ENCODE measurements around the gene TRMT1L. TPM values are rescaled to one million over a fixed set of nuclear protein-coding genes. Genes with fewer than 3 reads are reported as not detected.

TRMT1L gene, protein sequence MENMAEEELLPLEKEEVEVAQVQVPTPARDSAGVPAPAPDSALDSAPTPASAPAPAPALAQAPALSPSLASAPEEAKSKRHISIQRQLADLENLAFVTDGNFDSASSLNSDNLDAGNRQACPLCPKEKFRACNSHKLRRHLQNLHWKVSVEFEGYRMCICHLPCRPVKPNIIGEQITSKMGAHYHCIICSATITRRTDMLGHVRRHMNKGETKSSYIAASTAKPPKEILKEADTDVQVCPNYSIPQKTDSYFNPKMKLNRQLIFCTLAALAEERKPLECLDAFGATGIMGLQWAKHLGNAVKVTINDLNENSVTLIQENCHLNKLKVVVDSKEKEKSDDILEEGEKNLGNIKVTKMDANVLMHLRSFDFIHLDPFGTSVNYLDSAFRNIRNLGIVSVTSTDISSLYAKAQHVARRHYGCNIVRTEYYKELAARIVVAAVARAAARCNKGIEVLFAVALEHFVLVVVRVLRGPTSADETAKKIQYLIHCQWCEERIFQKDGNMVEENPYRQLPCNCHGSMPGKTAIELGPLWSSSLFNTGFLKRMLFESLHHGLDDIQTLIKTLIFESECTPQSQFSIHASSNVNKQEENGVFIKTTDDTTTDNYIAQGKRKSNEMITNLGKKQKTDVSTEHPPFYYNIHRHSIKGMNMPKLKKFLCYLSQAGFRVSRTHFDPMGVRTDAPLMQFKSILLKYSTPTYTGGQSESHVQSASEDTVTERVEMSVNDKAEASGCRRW
- 19.5 TPM for total RNA-seq (2021; ENCODE audit: unreplicated experiment)
- 8.1 TPM for polyA plus RNA-seq (2012; ENCODE audit: insufficient read length)
- percentile 64 among the genes with signal in this experiment for Bru-seq, nascent RNA
- percentile 70 among the genes with signal in this experiment for BruChase-seq, experiment 1, labeled RNA remaining after a 2-hour chase
- percentile 70 among the genes with signal in this experiment for BruChase-seq, experiment 2, labeled RNA remaining after a 6-hour chase
- long read RNA-seq, full-length matches to known transcripts, result 40 of 49 reads
- long read RNA-seq, partial matches to known transcripts, result 5 of 49 reads
- long read RNA-seq, other reads (novel, unspliced or antisense), result 4 of 49 reads

DNA sequence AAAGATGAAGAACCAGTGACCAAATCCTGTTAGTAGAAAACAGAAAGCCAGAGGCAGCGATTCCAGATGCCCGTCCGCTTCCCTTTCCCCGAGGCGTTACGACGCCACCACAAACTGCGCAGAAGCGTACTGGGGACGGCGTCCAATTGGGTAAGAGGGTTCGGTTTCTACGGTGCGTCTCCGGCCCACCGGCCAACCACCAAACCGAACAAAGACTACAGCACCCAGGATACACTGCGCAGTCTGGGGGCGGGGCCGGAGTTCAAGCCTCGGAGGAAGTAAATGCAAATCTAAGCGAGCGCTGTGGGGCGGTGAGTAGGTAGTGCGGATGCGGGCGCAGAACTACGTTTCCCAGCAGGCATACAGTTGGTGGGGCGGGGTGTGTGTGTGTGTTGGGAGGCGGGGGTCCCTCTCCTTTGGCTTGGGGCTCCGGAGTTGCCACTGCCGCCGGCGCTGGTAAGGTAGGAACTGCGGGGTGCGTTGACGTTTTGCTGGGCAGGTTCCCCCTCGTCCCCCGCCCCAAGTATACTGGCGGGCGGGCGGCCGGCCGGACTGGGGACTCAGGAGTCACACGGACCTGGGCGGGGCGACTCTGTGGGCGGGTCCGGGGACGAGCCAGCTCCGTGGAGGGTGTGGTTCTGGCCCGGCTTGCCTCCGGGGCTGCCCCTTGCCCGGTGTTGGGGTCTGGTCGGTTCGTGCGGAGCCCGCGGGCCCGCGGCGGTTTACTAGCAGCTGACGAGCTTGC lies at the start of gene TRMT1L, which contains the start of gene SWT1:
TRMT1L (minus strand) TSS at position 100 of the 745 bp plus-strand sequence. CDS start 241 bp downstream, outside the sequence.
SWT1 (plus strand) TSS at position 314 of the 745 bp plus-strand sequence. CDS start 3,675 bp downstream, outside the sequence.
- CTCF ChIA-PET, result no interaction called here
- in situ Hi-C loops (cut with HindIII; ENCODE audit: low pct_unique_long_range_greater_than_20kb, low sequenced_read_pairs) (no loop called here), intact Hi-C loops (cut with micrococcal nuclease; ENCODE audit: unreplicated experiment) (no loop called here)
- no peaks in the 10 kb centered on the region for H3K9me3 ChIP-seq (ENCODE audit: control insufficient read depth, insufficient read depth, low read depth, low read length)
- peak within 1 kb of the TSS; percentile 95 for H3K27ac ChIP-seq (ENCODE audit: low read length)
- peaks cover 2% of the 10 kb centered on the region; the same call in 1 of the 2 replicates for H3K36me3 ChIP-seq (ENCODE audit: control insufficient read depth, insufficient read depth, low read length)
- peak; percentile 98 for ATAC-seq
- POLR2A ChIA-PET, result interaction anchor here (0.6 kb wide), 1 partner anchor 637 kb away, joined by 4 read pairs; no protein-coding TSS in a partner anchor
- DNase-seq (ENCODE audit: low read depth, low spot score), result peak; percentile 92
- no TSS peak for BruUV-seq (replicated peaks)
- no peaks in the 10 kb centered on the region for H3K27me3 ChIP-seq (ENCODE audit: control insufficient read depth, insufficient read depth, low read length)
- TF ChIP-seq, protein P1, sequence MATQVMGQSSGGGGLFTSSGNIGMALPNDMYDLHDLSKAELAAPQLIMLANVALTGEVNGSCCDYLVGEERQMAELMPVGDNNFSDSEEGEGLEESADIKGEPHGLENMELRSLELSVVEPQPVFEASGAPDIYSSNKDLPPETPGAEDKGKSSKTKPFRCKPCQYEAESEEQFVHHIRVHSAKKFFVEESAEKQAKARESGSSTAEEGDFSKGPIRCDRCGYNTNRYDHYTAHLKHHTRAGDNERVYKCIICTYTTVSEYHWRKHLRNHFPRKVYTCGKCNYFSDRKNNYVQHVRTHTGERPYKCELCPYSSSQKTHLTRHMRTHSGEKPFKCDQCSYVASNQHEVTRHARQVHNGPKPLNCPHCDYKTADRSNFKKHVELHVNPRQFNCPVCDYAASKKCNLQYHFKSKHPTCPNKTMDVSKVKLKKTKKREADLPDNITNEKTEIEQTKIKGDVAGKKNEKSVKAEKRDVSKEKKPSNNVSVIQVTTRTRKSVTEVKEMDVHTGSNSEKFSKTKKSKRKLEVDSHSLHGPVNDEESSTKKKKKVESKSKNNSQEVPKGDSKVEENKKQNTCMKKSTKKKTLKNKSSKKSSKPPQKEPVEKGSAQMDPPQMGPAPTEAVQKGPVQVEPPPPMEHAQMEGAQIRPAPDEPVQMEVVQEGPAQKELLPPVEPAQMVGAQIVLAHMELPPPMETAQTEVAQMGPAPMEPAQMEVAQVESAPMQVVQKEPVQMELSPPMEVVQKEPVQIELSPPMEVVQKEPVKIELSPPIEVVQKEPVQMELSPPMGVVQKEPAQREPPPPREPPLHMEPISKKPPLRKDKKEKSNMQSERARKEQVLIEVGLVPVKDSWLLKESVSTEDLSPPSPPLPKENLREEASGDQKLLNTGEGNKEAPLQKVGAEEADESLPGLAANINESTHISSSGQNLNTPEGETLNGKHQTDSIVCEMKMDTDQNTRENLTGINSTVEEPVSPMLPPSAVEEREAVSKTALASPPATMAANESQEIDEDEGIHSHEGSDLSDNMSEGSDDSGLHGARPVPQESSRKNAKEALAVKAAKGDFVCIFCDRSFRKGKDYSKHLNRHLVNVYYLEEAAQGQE (IDR thresholded peaks at IDR 0.05; ENCODE audit: insufficient read depth in 1 of 2, low read depth in 2 of 2, low read length in 1 of 2), result no peak
- TF ChIP-seq POLR2AphosphoS5 (IDR thresholded peaks at IDR 0.05; ENCODE audit: low read depth, low read length) (peak; percentile 86), SIN3A (IDR thresholded peaks at IDR 0.05; ENCODE audit: borderline replicate concordance, insufficient read depth, low read depth, low read length) (peak; percentile 80; the same call in 1 of the 2 replicates), TCF7L2 (IDR thresholded peaks at IDR 0.05; ENCODE audit: low read depth, low read length) (peak; percentile 67)
- TF ChIP-seq, protein P2, sequence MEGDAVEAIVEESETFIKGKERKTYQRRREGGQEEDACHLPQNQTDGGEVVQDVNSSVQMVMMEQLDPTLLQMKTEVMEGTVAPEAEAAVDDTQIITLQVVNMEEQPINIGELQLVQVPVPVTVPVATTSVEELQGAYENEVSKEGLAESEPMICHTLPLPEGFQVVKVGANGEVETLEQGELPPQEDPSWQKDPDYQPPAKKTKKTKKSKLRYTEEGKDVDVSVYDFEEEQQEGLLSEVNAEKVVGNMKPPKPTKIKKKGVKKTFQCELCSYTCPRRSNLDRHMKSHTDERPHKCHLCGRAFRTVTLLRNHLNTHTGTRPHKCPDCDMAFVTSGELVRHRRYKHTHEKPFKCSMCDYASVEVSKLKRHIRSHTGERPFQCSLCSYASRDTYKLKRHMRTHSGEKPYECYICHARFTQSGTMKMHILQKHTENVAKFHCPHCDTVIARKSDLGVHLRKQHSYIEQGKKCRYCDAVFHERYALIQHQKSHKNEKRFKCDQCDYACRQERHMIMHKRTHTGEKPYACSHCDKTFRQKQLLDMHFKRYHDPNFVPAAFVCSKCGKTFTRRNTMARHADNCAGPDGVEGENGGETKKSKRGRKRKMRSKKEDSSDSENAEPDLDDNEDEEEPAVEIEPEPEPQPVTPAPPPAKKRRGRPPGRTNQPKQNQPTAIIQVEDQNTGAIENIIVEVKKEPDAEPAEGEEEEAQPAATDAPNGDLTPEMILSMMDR (IDR thresholded peaks at IDR 0.05), result no peak
- H3K4me1 ChIP-seq (ENCODE audit: control insufficient read depth, insufficient read depth, low read length), result peaks cover 12% of the 10 kb centered on the region
- H3K4me3 ChIP-seq (ENCODE audit: low read depth in 2 of 2, low read length in 2 of 2), result peak within 1 kb of the TSS; percentile 79 to 99

DNA sequence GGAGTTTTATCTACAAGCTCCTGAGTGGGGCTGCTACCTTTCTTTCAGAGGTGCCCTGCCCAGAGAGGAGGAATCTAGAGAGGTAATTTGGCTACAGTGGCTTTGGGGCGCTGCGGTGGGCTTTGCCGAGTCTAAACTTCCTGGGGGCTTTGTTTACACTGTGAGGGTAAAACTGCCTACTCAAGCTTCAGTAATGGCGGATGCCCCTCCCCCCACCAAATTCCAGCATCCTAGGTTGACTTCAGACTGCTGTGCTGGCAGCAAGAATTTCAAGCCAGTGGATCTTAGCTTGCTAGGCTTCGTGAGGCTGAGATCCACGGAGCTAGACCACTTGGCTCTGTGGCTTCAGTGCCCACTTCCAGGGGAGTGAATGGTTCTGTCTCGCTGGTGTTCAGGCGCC lies 44.1 kb upstream of the TRMT1L start:
- Histone ChIP-seq H3K4me3 (ENCODE audit: low read depth in 2 of 2, low read length in 2 of 2) (no peak overlapping the region), H3K4me1 (ENCODE audit: control insufficient read depth, insufficient read depth, low read length) (no peaks in the 10 kb centered on the region), H3K27me3 (ENCODE audit: control insufficient read depth, insufficient read depth, low read length) (no peaks in the 10 kb centered on the region), H3K27ac (ENCODE audit: low read length) (no peak overlapping the region), H3K9me3 (ENCODE audit: control insufficient read depth, insufficient read depth, low read depth, low read length) (no peaks in the 10 kb centered on the region), H3K36me3 (ENCODE audit: control insufficient read depth, insufficient read depth, low read length) (no peaks in the 10 kb centered on the region)
- no peak for DNase-seq (ENCODE audit: low read depth, low spot score)
- ChIA-PET POLR2A (no interaction called here), CTCF (no interaction called here)
- TF ChIP-seq TCF7L2 (IDR thresholded peaks at IDR 0.05; ENCODE audit: low read depth, low read length) (no peak), POLR2AphosphoS5 (IDR thresholded peaks at IDR 0.05; ENCODE audit: low read depth, low read length) (no peak), SIN3A (IDR thresholded peaks at IDR 0.05; ENCODE audit: borderline replicate concordance, insufficient read depth, low read depth, low read length) (no peak)
- TF ChIP-seq, protein P1 (IDR thresholded peaks at IDR 0.05; ENCODE audit: insufficient read depth in 1 of 2, low read depth in 2 of 2, low read length in 1 of 2), result no peak
- TF ChIP-seq, protein P2 (IDR thresholded peaks at IDR 0.05), result no peak
- no peak for ATAC-seq
- in situ Hi-C loops (cut with HindIII; ENCODE audit: low pct_unique_long_range_greater_than_20kb, low sequenced_read_pairs) (no loop called here), intact Hi-C loops (cut with micrococcal nuclease; ENCODE audit: unreplicated experiment) (loop anchor here (10.0 kb wide), 1 partner anchor 484 kb away; no protein-coding TSS in a partner anchor)
- no TSS peak for BruUV-seq (replicated peaks)
